Erythroblast (primary cell): ENCODE results near the gene RETREG1.

Experiments used
- DNase-seq, 2 experiments: peaks; one replicate each; lab custom pipeline; 2025; lab: John Stamatoyannopoulos, UW
- GATA1 ChIP-seq: IDR thresholded peaks from 2 replicates; pipeline ENCODE4 v1.6.1; 2011; ENCODE audit warnings: low read depth, mild to moderate bottlenecking, control low read depth, low read length, moderate library complexity
- POLR2A ChIP-seq: IDR thresholded peaks from 2 replicates; pipeline ENCODE4 v1.6.1; 2011; ENCODE audit warnings: mild to moderate bottlenecking, low read length

RETREG1 gene

GRCh38 chr5:16580382-16580781, 36.4 kb downstream of the RETREG1 start:
- TF ChIP-seq GATA1 (no peak), POLR2A (no peak)
- no peak for DNase-seq

- TF ChIP-seq POLR2A, result no peak
- TF ChIP-seq GATA1, result no peak
- DNase-seq, result no peak
These were observed 37.5 kb downstream of the RETREG1 start for GRCh38 chr5:16579142-16579847.

GRCh38 chr5:16578474-16578883, 38.3 kb downstream of the RETREG1 start:
- DNase-seq, result no peak
- no peak for TF ChIP-seq GATA1
- TF ChIP-seq POLR2A, result no peak

GRCh38 chr5:16577677-16578076, 39.1 kb downstream of the RETREG1 start:
- no peak for TF ChIP-seq GATA1
- no peak for TF ChIP-seq POLR2A

GRCh38 chr5:16574789-16575721, 41.7 kb downstream of the RETREG1 start:
- DNase-seq, result no peak
- TF ChIP-seq GATA1 (no peak), POLR2A (no peak)

More at GRCh38 chr5:16577677-16578076, 39.1 kb downstream of the RETREG1 start:
- no peak for DNase-seq

- no peak for TF ChIP-seq GATA1
- TF ChIP-seq POLR2A, result no peak
- DNase-seq, result no peak
These were observed 43.4 kb downstream of the RETREG1 start for GRCh38 chr5:16573401-16573800.

- DNase-seq, result no peak
- TF ChIP-seq POLR2A (no peak), GATA1 (no peak)
These were observed 44.3 kb downstream of the RETREG1 start for GRCh38 chr5:16572289-16573015.

GRCh38 chr5:16571016-16571415, 45.8 kb downstream of the RETREG1 start:
- DNase-seq, result no peak
- TF ChIP-seq POLR2A, result no peak
- no peak for TF ChIP-seq GATA1

GRCh38 chr5:16570121-16570815, 46.5 kb downstream of the RETREG1 start:
- TF ChIP-seq POLR2A (no peak), GATA1 (no peak)
- no peak for DNase-seq

GRCh38 chr5:16568875-16569580, 47.8 kb downstream of the RETREG1 start:
- TF ChIP-seq GATA1 (no peak), POLR2A (no peak)
- no peak for DNase-seq

- TF ChIP-seq POLR2A, result no peak
- TF ChIP-seq GATA1, result no peak
- no peak for DNase-seq
These were observed 49.4 kb downstream of the RETREG1 start for GRCh38 chr5:16567365-16567764.

- TF ChIP-seq GATA1 (no peak), POLR2A (no peak)
- DNase-seq, result no peak
These were observed 51.7 kb downstream of the RETREG1 start for GRCh38 chr5:16565118-16565517.
